Activated T-helper 1 cell treated with anti-CD3 and anti-CD28 coated beads, Interleukin-12 subunit alpha, Interleukin-12 subunit beta, Interleukin-2, Interleukin-4 antibody, amounts not matched to agents 30 ng/mL and 10 ng/mL and 1 ng/mL, durations not matched to agents 14 hours and 24 hours and 36 hours (primary cell): ENCODE measurements around the gene DTX2. TPM values are rescaled to one million over a fixed set of nuclear protein-coding genes. Genes with fewer than 3 reads are reported as not detected.
"Not testable (repeated sequence)": the region's sequence is repeated elsewhere in the genome, so short reads cannot be mapped to it uniquely, and the experiment has no call there.

Experiments
- DNase-seq: peaks from one replicate; pipeline ENCODE4 v3.0.0; 2021; ENCODE audit warnings: low spot score
- H3K27ac Mint-ChIP-seq: one replicate; pipeline ENCODE4 v1.8.0; 2021; ENCODE audit warnings: mild to moderate bottlenecking, mixed read lengths
- H3K27me3 Mint-ChIP-seq: one replicate; pipeline ENCODE4 v1.8.0; 2022; ENCODE audit warnings: mild to moderate bottlenecking, moderate library complexity, mixed read lengths; ENCODE audit not compliant: insufficient read depth
- H3K36me3 Mint-ChIP-seq: one replicate; pipeline ENCODE4 v1.8.0; 2021; ENCODE audit warnings: low read depth, mixed read lengths
- H3K4me1 Mint-ChIP-seq: one replicate; pipeline ENCODE4 v1.8.0; 2021; ENCODE audit warnings: low read depth, mixed read lengths
- H3K4me3 Mint-ChIP-seq: one replicate; pipeline ENCODE4 v1.8.0; 2021; ENCODE audit warnings: mild to moderate bottlenecking, moderate library complexity, mixed read lengths
- H3K9me3 Mint-ChIP-seq: one replicate; pipeline ENCODE4 v1.8.0; 2021; ENCODE audit warnings: mixed read lengths
- intact Hi-C: fragments of 100-400 bp; cut with micrococcal nuclease; formaldehyde crosslinking; loops from one replicate; pipeline ENCODE4 v1.15.1; 2024
- total RNA-seq: library from RNA; stranded (reverse); gene quantifications from 2 replicates; pipeline ENCODE4 v1.2.3, GENCODE V29; 2022

Gene DTX2
- total RNA-seq, 1 donor from 2014 or later = 26.4 TPM

GRCh38 chr7:76513817-76514799 lies 52.6 kb downstream of the DTX2 start:
- Mint-ChIP-seq H3K4me1 (peaks cover 5% of the 10 kb centered on the region), H3K36me3 (no peaks in the 10 kb centered on the region), H3K27ac (no peak overlapping the region), H3K4me3 (no peak overlapping the region), H3K27me3 (no peaks in the 10 kb centered on the region), H3K9me3 (no peaks in the 10 kb centered on the region)
- intact Hi-C loops = no loop called here
- DNase-seq = no peak

DNA sequence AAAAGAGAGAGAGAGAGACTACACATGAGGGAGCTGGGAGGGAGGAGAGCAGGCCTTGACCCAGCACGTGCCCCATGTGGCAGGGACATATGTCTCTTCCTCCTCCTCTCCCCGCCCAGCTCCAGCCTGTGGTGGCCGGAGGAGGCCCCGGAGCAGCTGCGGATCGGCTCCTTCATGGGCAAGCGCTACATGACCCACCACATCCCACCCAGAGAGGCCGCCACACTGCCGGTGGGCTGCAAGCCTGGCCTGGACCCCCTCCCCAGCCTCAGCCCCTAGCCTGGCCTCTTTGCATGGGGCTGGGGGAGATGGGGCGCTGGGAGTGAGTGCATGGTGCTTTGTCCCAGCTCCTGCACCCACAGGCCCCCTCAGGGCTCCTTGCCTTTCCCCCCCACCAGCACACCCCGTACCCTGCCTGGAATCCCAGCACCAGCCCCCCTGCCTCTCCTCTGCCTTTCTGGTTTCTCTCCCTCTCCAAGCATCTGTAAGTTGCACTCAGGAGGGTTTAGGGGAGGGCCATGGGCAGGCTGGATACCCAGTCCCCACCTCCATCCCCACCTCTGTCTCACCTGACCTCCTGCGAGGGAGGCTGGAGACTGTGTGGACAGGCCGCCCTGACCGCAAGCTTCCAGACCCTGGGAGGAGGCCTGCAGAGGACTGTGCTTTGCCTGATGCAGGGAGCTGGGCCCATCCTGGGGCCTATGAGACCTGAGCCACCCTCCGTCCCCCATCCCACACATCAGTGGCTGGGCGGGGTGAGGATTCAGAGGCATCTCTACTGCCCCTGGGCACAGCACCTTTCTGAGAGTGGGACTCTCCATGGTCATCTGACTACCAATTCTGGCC lies 53.6 kb downstream of the DTX2 start:
- Mint-ChIP-seq H3K36me3 (no peaks in the 10 kb centered on the region), H3K4me1 (no peaks in the 10 kb centered on the region), H3K9me3 (no peaks in the 10 kb centered on the region), H3K4me3 (no peak overlapping the region), H3K27me3 (no peaks in the 10 kb centered on the region), H3K27ac (no peak overlapping the region)
- DNase-seq = no peak
- intact Hi-C loops = no loop called here

- no peaks in the 10 kb centered on the region for H3K36me3 Mint-ChIP-seq
- intact Hi-C loops = no loop called here
Observed at GRCh38 chr7:76515999-76516443, 54.5 kb downstream of the DTX2 start.

GRCh38 chr7:76516932-76517331 lies 55.4 kb downstream of the DTX2 start:
- DNase-seq, H3K4me3 Mint-ChIP-seq, H3K4me1 Mint-ChIP-seq, H3K27me3 Mint-ChIP-seq, intact Hi-C loops, H3K36me3 Mint-ChIP-seq, H3K9me3 Mint-ChIP-seq, H3K27ac Mint-ChIP-seq: not testable (repeated sequence)

More at GRCh38 chr7:76515999-76516443, 54.5 kb downstream of the DTX2 start:
- Mint-ChIP-seq H3K27me3 (no peaks in the 10 kb centered on the region), H3K27ac (no peak overlapping the region), H3K4me1 (no peaks in the 10 kb centered on the region), H3K4me3 (no peak overlapping the region), H3K9me3 (no peaks in the 10 kb centered on the region)
- DNase-seq = no peak

DNA sequence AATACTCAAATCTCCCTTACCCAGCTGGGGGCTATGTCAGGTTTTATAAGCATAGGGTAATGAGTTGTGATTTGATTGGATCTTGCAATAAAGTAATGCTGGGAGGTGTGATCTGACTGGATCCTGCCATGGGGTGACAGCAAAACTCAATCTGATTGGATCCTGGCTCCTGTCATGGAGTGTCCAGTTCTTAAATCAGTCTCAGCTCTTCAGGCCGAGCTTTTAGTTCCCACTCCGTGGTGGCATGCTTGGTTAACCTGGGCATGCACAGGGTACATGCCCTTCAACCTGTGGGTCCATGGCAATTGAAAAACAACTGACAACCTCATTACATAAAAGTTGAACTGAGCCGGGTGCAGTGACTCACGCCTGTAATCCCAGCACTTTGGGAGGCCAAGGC lies 64.7 kb downstream of the DTX2 start:
- intact Hi-C loops = not testable (repeated sequence)

DNA sequence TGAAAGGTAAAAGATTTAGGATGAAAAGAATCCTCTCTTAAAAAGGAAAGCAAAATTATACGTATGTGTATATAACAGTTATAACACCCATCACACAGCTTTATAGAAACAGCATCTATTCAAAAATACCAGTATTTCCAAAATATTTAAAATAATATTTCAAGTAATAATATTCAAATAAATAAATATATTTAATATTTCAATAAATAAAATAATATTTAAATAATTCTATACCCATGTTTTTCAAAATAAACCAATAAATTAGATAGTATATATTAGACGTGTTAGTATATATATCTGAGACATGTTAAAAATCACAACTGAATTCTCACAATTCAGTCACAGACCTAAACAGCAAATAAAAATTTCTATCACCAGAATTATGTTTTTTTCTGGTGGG lies 70.1 kb downstream of the DTX2 start:
- H3K9me3 Mint-ChIP-seq, DNase-seq, intact Hi-C loops, H3K4me1 Mint-ChIP-seq, H3K4me3 Mint-ChIP-seq, H3K27me3 Mint-ChIP-seq, H3K36me3 Mint-ChIP-seq, H3K27ac Mint-ChIP-seq: not testable (repeated sequence)

More for the DNA sequence above, 64.7 kb downstream of the DTX2 start:
- H3K4me3 Mint-ChIP-seq, H3K27ac Mint-ChIP-seq, H3K9me3 Mint-ChIP-seq, H3K27me3 Mint-ChIP-seq, DNase-seq, H3K36me3 Mint-ChIP-seq, H3K4me1 Mint-ChIP-seq: not testable (repeated sequence)

DNA sequence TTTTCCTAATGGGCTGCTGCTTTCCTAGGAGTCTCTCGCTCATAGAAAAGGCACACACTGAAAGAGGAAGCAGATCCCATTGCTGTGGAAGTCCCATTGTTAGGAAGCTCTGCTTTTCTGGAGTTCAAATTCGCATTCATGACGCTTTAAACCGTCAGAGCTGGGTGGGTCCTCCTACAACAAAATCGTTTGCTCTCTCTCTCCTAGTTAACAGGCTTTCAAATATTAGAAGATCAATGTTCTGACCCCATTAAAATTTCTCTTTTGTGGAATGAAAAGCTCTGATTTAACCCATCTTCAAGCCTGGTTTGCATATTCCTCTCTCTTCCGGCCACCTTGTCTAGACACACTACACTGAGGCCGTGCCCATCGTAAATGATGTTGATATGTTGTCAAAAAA lies 81.7 kb downstream of the DTX2 start, which contains the start of gene SPDYE16:
SPDYE16 (minus strand) TSS at position 101 of the 400 bp plus-strand sequence. CDS start 1,838 bp downstream, outside the sequence.
- H3K27me3 Mint-ChIP-seq, H3K4me3 Mint-ChIP-seq, intact Hi-C loops, DNase-seq, H3K36me3 Mint-ChIP-seq, H3K27ac Mint-ChIP-seq, H3K4me1 Mint-ChIP-seq, H3K9me3 Mint-ChIP-seq: not testable (repeated sequence)

DNA sequence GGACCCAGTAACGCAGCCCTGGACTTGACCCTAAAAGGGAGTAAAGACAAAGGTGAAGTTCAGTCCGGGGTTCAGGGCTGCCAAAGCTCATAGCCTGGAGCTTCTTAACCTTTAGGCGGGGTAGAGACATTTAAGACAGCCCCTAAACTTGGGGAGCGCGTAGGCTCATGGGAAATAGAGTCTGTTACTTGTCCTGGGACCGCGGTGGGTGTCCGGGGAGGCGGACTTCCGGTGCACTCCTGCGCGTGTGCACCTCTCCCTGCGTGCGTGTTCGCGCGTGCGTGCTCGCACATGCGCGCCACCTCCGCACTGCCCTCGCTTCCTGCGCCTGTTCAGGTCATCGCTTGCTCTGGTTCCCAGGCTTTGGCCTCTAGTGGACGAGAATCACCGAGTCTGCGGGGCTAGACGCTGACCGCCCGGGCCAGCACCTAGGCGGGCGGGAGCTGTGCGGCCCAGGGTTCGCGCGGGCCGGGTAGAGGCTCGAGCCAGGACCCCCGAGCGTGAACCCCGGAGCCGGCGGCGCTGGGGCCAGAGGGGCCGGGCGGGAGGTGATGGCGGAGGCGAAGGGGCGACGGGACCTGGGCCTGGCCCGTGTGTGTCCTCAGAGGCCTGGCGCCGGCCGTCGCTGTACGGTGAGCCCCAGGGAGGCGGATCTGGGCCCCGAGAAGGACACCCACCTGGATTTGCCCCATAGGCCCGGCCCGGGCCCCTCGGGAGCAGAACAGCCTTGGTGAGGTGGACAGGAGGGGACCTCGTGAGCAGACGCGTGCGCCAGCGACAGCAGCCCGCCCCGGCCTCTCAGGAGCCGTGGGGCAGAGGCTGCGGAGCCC lies 87.7 kb downstream of the DTX2 start:
- H3K27ac Mint-ChIP-seq = peak overlapping the region; percentile 91
- H3K27me3 Mint-ChIP-seq, intact Hi-C loops, H3K9me3 Mint-ChIP-seq: not testable (repeated sequence)
- peaks cover 21% of the 10 kb centered on the region for H3K4me1 Mint-ChIP-seq
- H3K36me3 Mint-ChIP-seq = peaks cover 11% of the 10 kb centered on the region
- DNase-seq = peak; percentile 84
- H3K4me3 Mint-ChIP-seq = peak overlapping the region; percentile 95

DNA sequence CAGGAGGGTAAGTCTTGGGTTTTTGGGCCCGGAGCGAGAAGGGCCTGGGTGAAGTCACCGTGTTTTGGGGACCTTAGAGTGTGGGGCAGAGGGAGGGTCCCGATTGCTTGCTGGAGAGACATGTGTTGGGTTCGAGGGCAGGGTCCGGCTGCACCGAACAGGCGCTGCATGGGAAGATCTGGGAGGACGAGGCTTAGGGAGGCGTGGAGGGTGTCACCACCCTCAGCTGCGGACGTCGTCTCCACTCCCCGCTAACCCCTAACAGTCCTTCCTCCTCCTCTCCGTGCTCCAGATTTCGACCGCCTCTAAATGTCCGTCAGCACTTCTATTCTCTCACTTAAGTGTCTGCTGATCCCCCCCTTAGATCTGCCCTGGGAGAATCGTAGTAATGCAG lies 88.3 kb downstream of the DTX2 start:
- Mint-ChIP-seq H3K36me3 (peaks cover 13% of the 10 kb centered on the region), H3K4me3 (peak overlapping the region; percentile 95), H3K27ac (peak overlapping the region; percentile 76), H3K4me1 (peaks cover 24% of the 10 kb centered on the region)
- intact Hi-C loops, H3K27me3 Mint-ChIP-seq, H3K9me3 Mint-ChIP-seq: not testable (repeated sequence)
- peak; percentile 3 for DNase-seq

- H3K4me1 Mint-ChIP-seq = peaks cover 35% of the 10 kb centered on the region
- H3K4me3 Mint-ChIP-seq, H3K27ac Mint-ChIP-seq, H3K9me3 Mint-ChIP-seq, H3K27me3 Mint-ChIP-seq, DNase-seq, intact Hi-C loops: not testable (repeated sequence)
- H3K36me3 Mint-ChIP-seq = peaks cover 16% of the 10 kb centered on the region
Observed at GRCh38 chr7:76551992-76552391, 90.5 kb downstream of the DTX2 start.
